ENCODE results near the gene UTRN.

Gene UTRN

DNA sequence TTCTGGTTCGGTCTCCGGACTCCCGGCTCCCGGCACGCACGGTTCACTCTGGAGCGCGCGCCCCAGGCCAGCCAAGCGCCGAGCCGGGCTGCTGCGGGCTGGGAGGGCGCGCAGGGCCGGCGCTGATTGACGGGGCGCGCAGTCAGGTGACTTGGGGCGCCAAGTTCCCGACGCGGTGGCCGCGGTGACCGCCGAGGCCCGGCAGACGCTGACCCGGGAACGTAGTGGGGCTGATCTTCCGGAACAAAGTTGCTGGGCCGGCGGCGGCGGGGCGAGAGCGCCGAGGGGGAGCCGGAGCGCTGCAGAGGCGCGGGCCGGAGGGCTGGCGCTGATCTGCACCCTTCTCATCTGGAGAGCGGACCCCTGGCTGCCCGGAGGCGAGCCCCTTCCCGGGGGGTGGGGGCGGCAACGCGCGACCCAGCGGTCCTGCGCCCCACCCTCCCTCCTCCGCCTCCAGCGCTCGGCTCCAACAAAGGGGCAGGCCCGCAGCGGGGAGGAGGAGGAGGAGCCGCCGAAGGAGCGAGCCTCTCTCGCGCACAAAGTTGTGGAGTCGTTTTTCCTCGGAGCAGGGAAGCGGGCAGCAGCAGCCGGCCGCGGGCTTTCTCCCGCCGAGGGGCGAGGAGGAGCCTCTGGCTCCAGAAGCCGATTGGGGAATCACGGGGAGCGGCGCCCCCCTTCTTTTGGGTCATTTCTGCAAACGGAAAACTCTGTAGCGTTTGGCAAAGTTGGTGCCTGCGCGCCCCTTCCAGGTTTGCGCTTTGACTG is at the start of gene UTRN:
Gene UTRN, plus strand, starts transcription at position 553 of the 765 bp plus-strand sequence. CDS start 6,494 bp downstream, outside the sequence.
- DNase-seq = peak; percentile 93 to 97

DNA sequence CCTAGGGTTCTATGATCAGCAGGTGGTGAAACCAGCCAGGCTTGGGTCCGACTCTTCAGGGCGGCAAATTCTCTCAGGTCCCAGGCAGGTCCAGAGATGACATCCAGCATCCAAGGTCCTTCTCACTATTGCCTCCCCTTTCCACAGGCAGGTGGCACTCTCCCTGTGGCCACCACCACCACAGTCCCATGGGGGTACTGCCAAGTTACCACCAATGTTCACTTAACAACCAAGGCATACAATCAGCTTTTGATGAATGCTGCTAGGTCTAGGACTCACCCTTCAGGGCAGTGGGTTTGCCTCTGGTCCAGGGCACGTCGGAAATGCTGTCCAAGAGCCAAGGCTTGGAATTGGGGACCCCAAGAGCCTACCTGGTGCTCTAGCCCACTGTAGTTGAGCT is 40.4 kb upstream of the UTRN start:
- DNase-seq = no peak

DNA sequence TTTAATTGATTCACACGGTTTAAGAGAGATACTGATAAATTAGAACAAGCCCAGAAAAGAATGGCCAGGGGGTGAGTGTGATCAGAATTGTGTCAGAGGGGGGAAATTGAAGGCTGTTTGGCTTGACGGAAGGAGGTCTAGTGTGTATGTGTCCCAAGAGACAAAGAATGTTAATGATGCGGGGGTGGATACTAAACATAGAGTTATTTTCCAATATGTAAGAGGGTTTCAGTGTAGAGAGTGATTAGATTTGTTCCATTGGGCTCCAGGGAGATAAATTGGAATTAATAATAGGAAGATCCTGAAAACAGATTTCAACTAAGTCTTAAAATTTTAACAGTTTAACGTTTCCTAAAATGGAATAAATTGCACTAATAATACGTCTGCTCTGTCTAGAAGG is 38.1 kb upstream of the UTRN start:
- DNase-seq = no peak

DNA sequence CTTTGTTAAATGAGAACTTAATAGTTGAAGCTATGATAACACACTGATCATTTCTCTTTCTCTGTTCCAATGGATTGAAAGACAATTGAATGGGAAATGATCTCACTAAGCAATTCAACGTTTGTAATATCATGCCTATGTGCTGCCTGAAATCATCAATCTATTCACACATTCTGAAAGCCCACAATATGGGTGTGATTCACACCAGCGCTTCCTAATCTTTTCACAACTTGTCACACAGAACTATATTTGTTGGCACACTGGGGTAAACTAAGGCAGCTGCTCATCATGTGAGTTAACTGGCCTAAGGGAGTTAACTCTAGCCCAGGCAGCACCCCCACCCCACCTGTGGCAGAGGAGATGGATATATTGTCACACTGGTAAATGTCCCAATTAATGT is 37.1 kb upstream of the UTRN start:
- no peak for DNase-seq

DNA sequence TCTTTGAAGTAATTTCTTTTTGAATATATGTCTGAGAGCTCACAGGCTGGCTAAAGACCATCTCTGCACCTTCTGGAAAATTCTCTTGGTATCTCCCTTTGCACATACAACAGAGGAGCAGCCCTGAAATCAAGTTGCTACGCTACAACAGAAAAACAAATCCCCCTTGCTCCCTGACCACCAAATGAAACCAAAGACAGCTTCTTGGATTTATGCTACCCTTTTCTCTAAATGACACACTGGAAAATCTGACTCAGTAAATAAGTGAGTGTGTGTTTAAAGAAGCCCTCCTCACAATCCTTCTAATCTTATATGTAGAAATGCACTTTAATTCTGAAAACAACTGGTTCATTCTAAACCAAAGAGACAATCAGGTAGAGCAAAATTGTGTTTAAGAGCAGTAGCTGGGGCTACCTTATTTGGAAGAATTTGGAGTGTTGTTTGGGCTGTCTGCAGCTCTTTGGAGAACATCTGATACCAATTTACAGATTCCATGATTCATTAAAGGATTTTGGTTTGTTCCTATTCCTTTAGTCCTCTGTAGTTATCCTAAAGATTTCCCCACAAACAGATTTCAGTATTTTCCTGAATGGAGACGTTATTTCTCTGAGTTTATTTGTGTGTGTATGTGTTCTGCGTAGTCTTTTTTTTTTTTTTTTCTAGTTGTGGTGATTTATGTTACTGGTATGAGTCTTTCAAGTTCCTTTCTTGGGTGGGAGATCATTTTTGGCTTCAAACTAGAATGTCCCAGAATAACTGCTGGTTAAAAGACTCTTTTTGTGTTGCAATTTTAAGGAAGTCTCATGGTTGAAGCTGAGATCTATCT is 36.4 kb upstream of the UTRN start:
- no peak for DNase-seq

DNA sequence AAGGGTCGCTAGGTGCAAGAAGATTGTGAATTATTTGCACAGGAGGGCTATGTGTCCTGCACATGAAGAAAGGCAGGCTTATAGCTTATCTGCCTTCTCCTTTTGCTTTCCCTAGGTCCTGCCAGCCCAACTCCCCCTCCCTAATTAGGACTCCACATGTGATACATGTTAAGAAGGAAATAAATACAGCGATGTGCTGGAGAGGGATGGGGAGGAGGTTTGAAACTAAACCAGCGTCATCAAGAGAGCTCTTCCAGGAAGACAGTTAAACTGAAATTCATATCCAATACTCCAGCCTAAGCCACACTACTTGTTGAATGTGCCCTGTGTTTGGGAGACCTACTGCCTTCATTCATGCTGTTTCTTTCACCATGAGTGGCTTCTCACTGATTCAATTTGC is 34.9 kb upstream of the UTRN start:
- DNase-seq = no peak

DNA sequence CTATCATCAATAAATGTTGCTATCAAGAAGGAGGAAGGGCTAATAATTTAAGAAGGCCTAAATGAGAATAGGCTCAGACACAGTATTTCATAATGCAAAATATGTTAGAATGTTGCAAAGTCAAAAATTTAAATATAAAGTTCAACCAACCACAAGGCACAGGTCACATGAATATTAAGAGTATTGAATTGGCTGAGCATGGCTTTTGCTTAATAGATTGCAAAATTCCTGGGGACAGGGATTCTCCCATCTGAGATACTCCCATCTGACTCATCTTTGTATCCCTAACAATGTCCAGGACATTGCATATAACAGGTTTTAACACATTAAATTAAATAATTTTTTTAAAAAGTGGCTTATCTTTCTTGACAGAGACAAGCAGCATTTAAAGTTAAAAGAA is 32.9 kb upstream of the UTRN start:
- DNase-seq = no peak

DNA sequence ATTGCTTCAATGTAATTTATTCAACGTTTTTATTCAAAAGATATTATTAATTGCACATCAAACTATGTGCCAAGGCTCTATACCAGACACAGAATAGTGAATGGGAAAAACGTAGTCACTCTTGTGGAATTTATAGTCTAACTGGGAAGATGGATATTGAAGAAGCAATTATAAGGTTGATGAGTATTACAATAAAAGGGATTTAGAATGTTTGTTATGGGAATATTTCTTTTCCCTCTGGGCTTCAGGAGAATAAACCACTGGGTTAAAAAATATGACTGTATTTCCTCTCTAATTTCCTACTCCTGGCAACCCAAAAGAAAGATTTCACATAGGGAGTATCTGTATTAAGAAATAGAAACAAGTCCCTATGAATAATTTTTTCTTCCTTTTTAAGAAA is 25.1 kb upstream of the UTRN start:
- DNase-seq = no peak

DNA sequence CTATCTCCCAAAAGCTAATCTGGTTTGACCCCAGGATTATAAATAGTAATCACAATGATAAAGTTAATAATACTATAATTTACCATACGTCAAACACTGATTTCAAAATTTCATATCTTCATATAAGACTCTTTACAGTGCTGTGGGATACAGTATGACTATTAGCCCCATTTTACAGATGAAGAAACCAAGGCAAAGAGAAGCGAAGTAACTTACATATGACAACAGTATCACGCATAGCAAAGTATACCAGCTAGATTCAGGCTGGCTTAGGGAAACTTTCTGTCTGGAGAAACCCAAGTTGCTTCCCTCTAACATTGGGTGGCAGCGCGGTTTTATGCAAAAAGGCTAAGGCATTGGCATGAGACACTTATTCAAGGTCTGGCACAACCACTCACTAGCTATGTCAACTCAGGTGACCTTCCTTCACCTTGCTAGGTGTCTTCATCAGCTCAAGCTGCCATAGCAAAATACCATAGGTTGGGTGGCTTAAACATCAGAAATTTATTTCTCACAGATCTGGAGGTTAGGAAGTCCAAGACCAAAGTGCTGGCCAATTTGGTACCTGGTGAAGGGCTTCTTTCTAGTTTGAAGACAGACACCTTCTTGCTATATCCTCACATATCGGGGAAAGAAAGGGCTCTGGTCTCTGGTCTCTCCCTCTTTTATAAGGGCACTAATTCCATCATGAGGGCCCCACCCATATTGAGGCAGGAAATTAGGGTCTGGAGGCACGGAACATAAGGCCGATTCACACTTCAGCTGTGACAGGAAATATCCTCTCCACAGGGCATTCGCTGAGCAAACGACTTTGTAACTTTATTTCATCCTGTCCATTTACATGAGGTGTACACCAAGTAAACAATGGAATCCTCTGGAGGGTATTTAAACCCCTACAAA is 22.4 kb upstream of the UTRN start:
- no peak for DNase-seq

DNA sequence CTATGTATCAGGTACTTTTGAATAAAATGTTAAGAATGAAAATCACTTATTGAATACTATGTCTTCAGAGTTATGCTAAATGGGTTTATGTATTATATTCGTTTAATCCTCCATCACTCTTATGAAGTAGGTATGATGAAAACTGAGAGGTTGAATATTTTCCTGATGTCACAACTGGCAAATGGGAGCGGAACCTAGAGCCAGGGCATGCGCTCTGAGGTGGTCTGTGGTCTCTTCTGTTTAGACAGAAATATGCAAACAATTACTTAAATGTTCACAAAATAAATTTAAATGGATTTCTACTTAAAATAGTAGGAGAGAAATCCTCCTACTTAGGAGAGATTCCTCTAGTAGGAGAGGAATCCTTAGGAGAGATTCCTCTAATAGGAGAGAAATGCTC is 21.3 kb upstream of the UTRN start:
- no peak for DNase-seq

DNA sequence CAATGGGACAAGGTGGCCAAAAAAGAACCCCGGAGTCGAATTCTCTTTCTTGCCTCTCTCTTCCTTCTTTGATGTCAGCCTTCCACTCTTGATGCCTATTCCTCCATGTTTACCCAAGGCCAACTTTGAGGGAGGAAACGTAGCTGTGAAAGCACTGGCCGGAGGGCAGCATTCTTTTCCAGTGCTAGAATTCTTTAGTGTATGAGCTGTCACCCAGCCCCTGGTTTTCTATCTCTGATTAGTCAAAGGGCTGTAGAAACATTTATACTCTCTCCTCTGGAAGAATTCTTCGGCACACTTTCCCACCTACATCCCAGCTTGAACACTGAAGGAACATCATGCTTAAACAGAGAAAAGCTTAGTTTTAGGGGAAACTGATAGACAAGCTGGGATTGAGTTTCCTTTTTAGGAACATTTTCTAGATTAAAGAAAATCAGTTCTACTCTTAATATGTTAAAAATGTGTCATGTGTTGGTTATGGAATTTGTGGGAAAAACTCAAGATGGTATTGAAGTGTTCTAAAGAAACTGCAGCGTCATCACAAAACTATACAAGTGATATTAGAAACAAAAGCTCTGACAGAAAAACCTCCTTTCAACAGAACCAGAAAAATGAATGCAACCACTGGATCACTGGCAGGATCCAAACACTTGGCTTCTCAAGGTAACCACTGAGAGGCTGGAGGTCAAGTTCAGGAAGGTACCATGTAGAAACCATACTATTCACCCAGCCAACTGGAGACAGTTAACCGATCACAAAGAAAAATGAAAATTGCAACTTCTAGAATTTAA is 20.7 kb upstream of the UTRN start:
- no peak for DNase-seq

DNA sequence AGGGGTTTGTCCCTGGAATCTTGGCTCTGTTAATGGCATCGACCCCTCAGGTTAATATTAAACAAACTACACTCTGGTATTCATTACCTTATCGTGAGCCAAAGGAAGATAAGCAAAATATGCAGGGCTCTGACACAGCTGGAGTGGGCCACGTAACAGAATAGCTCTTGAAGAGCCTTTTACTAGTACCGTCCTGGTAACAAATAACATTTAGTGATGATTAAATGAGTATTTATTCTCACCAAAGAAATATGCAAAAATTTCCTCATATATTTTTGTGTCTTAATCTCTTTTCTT is 20.1 kb upstream of the UTRN start:
- DNase-seq = no peak

DNA sequence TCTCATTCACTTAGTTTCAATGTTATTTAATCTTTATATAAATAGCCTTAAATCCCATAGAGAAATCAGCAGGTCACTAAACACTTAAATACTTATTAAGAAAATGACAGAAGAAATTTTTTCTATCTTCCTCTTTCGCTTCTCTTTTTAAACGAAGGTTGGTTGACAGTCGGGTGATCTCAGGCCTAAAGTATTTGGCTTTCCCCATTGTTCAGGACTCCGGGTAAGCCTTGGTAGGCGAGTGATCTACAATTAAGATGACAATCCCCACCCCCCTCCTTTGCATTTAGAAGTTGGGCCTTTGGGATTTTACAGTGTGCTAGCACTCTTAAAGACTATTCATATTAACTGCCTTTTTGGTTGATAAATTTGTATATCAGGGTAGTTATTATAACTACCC is 19.7 kb upstream of the UTRN start:
- DNase-seq = no peak

DNA sequence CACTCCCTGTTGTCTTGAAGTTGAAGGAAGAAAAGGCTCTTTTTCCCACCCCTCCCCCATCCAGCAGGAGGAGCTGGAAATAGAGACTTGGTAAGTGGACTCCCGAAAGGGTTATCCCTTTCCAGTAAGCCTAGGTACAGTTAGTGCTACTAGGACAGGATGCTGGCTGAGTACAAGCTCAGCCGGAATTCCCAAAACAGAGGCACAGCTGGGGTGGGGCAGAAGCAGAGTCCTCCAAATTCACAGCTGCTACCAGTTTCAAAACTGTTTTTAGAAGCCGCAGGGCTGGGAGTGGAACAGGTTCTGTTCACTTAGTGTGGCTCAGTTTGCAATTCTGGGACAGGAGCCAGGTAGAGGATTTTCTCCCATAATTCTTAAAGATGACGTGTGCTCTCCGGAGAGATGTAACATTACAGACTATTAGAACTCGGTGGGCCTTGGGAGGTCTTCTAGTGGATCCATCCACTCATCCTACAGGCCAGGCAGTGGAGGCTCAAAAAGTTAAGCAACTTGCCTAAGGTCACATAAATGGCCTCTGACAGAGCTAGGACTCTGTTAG is 19.0 kb upstream of the UTRN start:
- DNase-seq = no peak

DNA sequence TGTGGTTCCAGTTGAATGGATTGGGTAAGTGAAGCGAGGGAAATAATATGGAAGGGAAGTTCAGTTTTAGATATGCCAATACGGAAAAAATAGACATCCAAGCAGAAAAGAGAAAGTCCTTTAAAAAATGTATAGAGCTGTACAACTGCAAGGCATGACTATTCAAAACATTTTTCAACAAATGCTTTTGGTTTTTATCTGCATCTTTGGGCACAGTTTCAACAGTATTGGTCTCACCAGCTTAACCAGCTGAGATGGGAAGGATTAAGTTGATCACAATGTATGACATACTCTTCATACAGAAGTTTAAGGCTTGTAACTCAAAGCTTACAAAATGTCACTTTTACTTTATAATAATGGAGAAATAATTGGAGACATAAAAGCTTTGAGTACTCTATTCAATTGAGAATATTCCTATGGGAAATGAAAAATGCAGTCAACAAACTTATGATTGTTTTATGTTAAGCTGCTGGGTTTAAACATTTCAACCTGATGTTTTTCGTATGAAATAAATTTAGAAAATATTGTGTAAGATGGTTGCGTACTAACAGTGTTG is 16.3 kb upstream of the UTRN start:
- no peak for DNase-seq

DNA sequence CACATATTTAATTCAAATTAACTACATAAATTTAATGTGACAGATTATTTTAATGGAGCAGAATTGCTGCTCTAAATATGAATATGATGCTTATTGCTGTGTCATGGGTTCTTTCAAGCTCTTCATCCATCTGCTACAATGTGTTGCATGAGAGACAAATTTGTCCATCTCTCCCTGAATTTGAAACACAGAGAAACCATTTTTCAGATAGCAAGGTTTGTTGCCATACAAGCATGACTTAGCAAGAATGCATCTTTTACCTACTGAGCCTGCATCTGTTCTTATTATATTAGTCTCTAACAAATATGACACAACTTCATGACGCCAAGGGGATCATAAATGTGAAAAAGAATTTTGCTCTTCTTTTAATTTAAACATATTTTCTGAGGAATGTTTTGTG is 8.0 kb upstream of the UTRN start:
- DNase-seq = no peak

DNA sequence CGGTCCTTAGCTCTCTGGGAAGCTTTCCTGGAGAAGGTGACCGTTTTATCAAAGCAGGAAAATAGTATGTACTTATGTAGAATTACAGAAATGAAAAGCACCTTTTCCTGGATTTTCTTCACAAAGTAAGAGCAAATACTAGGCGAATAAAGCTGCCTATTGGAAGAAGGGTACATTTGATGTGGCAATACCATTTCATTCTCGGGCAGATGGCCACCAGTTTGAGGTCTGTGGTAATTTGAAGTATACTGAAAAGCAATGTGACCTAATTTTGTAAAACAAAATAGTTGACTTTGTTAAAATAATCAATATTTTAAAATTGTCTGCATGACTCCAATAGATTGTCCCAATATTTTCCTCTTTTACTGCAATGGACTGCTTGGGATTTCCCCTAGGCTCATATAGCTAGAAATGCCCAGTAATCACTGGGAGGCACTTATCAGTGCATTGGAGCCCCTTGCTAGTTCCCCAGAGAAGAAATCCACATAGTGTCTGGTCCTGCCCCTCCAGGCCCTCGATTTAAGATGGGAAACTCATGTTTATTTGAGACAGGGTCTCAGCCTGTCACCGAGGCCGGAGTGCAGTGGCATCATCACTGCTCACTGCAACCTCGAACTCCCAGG is 7.4 kb upstream of the UTRN start:
- no peak for DNase-seq

DNA sequence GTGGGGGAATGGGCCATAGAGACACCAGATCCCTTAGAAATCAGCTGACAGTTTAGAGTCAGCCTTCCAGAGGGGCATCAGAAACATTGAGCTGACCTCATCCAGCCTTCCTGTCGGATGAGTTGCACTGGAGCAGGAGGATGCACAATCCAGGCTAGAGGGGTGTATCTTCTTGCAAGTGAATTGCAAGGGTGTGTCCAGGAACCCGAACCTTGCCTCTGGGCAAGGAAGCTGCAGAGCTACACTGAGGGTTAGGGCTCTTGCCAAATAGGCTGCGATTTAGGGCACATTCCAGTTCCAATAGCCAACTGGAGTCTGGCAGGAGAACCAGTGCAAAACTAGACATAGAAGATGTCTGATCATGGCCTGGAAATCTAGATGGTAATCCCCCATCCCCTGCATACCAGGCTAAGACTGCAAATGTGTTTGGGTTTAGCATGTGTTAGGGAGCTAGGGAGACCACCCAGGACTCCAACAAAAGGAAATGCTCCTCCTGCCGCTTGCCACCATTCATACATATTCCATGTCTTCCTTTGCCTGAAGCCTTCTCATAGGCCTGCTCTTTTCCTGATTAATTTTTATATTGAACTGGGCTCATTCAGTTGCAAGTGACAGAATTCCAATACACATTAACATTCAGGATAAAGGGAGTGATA is 6.3 kb upstream of the UTRN start:
- DNase-seq = no peak

DNA sequence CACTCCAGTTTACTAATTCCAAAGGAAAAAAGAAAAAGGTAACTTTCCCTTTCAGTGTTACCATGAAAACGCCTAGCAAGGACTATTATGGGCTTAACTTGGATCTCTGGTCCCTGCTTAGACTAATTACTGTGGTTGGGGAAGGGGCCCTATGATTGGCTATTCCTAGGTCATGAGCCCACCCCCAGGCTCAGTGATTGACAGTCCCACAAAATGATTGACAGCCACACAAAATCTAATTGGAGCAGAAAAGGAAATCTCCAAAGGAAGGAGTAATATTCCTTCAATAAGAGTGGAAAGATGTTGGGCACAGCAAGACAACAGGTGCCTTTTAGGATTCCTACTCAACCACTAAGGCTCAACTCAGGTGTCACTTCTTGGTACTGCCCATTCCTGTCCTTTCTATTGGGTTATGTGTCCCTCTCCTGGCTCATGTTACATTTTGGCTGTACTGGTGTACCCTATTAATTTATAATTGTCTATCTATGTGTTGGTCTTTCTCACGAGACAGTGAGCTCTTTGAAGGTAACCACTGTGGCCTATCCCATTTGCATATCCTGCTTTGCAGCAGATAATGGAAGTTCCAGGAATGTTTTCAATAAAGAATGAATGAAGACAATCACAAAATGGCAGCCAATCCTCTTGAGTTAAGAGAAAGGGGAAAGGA is 5.5 kb upstream of the UTRN start:
- no peak for DNase-seq
